ENCODE results near the gene GPC6. TPM values are rescaled to one million over a fixed set of nuclear protein-coding genes. Genes with fewer than 3 reads are reported as not detected.
"Not testable (repeated sequence)": the region's sequence is repeated elsewhere in the genome, so short reads cannot be mapped to it uniquely, and the experiment has no call there.

The GPC6 gene
- total RNA-seq, 5 donors from 2014 or later (not counting 1 experiment from before 2014, with no cell fraction given) = 0.03 to 0.18 (median 0.06) TPM; not detected in 2

DNA sequence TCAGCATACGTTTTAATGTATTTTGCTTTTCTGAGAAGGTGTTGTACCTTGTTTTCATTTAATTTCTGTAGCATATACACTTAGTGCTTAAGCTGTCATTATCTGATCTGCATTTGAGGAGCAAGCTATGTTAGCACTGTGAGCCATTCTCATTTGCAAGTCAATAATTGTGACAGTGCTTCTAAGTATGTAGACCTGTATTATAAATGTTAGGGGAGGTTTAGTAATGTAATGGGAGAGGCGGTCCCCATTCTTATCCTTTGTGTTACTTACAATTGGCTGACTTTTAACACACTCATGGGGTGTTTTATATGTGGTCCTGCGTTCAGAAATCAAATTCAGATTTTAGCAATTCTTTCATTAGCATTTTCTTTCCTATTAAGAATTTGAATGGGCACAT lies 90.2 kb downstream of the GPC6 start:
- CTCF ChIA-PET = interaction anchor here in 1 of 2 donors (0.7 kb wide), 1 partner anchor 607 kb away, joined by 3 read pairs; no protein-coding TSS in a partner anchor
- Histone ChIP-seq H3K9me3 (no peaks in the 10 kb centered on the region), H3K4me3 (ENCODE audit: control insufficient read depth in 1 of 2, extremely low read depth in 1 of 2, low read length in 1 of 2) (no peak overlapping the region), H3K27ac (ENCODE audit: low read length) (no peak overlapping the region), H3K27me3 (replicated peaks in 1 of 2; ENCODE audit: control insufficient read depth in 2 of 2, extremely low read depth in 1 of 2, insufficient read depth in 2 of 2, low read length in 1 of 2) (no peaks in the 10 kb centered on the region), H3K4me1 (ENCODE audit: control insufficient read depth in 1 of 2, extremely low read depth in 1 of 2, insufficient read depth in 2 of 2, low read length in 2 of 2) (no peaks in the 10 kb centered on the region), H3K36me3 (ENCODE audit: control insufficient read depth in 2 of 2, extremely low read depth in 1 of 2, insufficient read depth in 1 of 2, low read length in 1 of 2) (no peaks in the 10 kb centered on the region)
- Mint-ChIP-seq H3K36me3 (no peaks in the 10 kb centered on the region), H3K27ac (no peak overlapping the region), H3K27me3 (peaks cover 0 to 4% of the 10 kb centered on the region in 2 donors), H3K9me3 (peaks cover 0 to 12% (median 0%) of the 10 kb centered on the region in 3 donors), H3K4me1 (no peaks in the 10 kb centered on the region), H3K4me3 (no peak overlapping the region)
- no CpG with 5 or more reads among the region's 3 CpGs for WGBS (ENCODE audit: insufficient coverage)
- POLR2A ChIA-PET = no interaction called here
- no peak for DNase-seq
- no peak for ATAC-seq (replicated peaks in 1 of 4)

DNA sequence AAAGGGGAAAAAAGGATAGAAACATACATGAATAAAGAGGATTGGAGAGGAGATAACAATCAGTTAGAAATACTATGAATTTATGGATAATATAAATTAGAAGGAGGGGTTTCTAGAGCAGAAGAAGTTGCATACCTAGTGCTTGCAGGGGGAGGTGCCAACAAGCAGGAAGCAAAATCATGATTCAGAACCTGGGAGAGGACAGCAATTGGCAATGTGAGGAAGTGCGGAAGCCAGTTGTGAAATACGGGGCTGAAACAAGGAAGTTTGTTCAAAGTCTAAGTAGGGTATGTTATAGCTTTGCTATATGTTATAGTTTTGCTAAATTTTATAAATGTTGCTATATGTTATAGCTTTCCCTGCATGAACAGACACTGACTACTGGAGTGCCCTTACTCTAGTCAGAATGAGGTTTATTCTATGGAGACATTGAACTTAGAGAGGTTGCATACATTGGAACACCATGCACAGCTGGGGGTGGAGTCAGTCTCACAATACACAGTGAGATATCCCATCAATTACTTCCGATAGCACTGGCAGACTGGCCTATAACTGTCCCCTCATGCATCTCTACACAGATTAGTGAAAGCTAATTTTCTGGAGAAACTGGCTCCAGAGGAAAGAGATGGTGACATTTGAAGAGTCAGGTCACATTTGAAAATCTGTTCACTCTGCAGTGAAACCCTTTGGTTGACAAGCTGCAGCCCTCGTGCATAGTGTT lies 92.1 kb downstream of the GPC6 start:
- CTCF ChIA-PET = no interaction called here
- no peaks in the 10 kb centered on the region for H3K4me1 ChIP-seq (ENCODE audit: control insufficient read depth in 1 of 2, extremely low read depth in 1 of 2, insufficient read depth in 2 of 2, low read length in 2 of 2)
- H3K9me3 ChIP-seq = no peaks in the 10 kb centered on the region
- Mint-ChIP-seq H3K27ac (no peak overlapping the region), H3K27me3 (peaks cover 0 to 4% of the 10 kb centered on the region in 2 donors), H3K4me1 (no peaks in the 10 kb centered on the region), H3K36me3 (no peaks in the 10 kb centered on the region), H3K4me3 (no peak overlapping the region), H3K9me3 (peaks cover 0 to 8% (median 0%) of the 10 kb centered on the region in 3 donors)
- POLR2A ChIA-PET = no interaction called here
- no peaks in the 10 kb centered on the region for H3K27me3 ChIP-seq (replicated peaks in 1 of 2; ENCODE audit: control insufficient read depth in 2 of 2, extremely low read depth in 1 of 2, insufficient read depth in 2 of 2, low read length in 1 of 2)
- no peaks in the 10 kb centered on the region for H3K36me3 ChIP-seq (ENCODE audit: control insufficient read depth in 2 of 2, extremely low read depth in 1 of 2, insufficient read depth in 1 of 2, low read length in 1 of 2)
- no peak overlapping the region for H3K27ac ChIP-seq (ENCODE audit: low read length)
- WGBS (ENCODE audit: insufficient coverage) = 40% methylated on average over 2 of the region's 4 CpGs
- H3K4me3 ChIP-seq (ENCODE audit: control insufficient read depth in 1 of 2, extremely low read depth in 1 of 2, low read length in 1 of 2) = no peak overlapping the region
- no peak for ATAC-seq (replicated peaks in 1 of 4)
- no peak for DNase-seq

DNA sequence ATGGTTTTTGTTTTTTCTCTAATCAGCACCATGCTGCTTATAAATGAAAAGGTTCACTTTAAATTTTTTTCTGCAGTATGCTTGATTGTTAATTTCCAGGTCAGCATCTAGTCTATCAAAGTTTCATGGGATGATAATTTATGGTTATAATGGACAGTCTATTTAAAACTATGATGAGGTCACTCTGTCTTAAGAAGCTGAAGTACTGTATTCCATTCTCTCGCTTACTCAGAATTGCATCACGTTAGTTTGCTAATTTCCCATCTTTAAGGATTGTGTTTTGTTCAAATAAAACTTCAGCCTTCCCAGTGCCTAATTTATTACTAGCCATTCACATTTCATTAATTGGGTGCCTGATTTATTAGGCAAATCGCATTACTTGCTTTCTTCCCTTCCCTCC lies 94.3 kb downstream of the GPC6 start:
- Histone ChIP-seq H3K27ac (ENCODE audit: low read length) (no peak overlapping the region), H3K4me3 (ENCODE audit: control insufficient read depth in 1 of 2, extremely low read depth in 1 of 2, low read length in 1 of 2) (no peak overlapping the region), H3K4me1 (ENCODE audit: control insufficient read depth in 1 of 2, extremely low read depth in 1 of 2, insufficient read depth in 2 of 2, low read length in 2 of 2) (no peaks in the 10 kb centered on the region), H3K27me3 (replicated peaks in 1 of 2; ENCODE audit: control insufficient read depth in 2 of 2, extremely low read depth in 1 of 2, insufficient read depth in 2 of 2, low read length in 1 of 2) (no peaks in the 10 kb centered on the region), H3K36me3 (ENCODE audit: control insufficient read depth in 2 of 2, extremely low read depth in 1 of 2, insufficient read depth in 1 of 2, low read length in 1 of 2) (no peaks in the 10 kb centered on the region), H3K9me3 (no peaks in the 10 kb centered on the region)
- ATAC-seq (replicated peaks in 1 of 4) (no peak), DNase-seq (no peak)
- no CpG with 5 or more reads among the region's 3 CpGs for WGBS (ENCODE audit: insufficient coverage)
- Mint-ChIP-seq H3K27me3 (peaks cover 0 to 4% of the 10 kb centered on the region in 2 donors), H3K9me3 (peaks cover 0 to 4% (median 3%) of the 10 kb centered on the region in 3 donors), H3K27ac (no peak overlapping the region), H3K36me3 (no peaks in the 10 kb centered on the region), H3K4me3 (no peak overlapping the region), H3K4me1 (no peaks in the 10 kb centered on the region)
- POLR2A ChIA-PET = no interaction called here
- CTCF ChIA-PET = no interaction called here

DNA sequence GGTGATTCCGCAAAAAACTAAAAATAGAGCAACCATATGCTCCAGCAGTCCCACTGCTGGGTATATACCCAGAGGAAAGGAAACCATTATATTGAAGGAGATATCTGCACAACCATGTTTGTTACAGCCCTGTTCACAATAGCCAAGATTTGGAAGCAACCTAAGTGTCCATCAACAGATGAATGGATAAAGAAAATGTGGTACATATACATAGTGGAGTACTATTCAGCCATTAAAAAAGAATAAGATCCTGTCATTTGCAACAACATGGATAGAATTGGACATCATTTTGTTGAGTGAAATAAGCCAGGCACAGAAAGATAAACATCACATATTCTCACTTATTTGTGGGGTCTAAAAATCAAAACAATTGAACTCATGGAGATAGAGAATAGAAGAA lies 97.3 kb downstream of the GPC6 start:
- H3K4me3 Mint-ChIP-seq; ATAC-seq (replicated peaks in 1 of 4); H3K36me3 Mint-ChIP-seq; DNase-seq; H3K27ac ChIP-seq (ENCODE audit: low read length); H3K27me3 Mint-ChIP-seq; H3K4me1 ChIP-seq (ENCODE audit: control insufficient read depth in 1 of 2, extremely low read depth in 1 of 2, insufficient read depth in 2 of 2, low read length in 2 of 2); H3K4me3 ChIP-seq (ENCODE audit: control insufficient read depth in 1 of 2, extremely low read depth in 1 of 2, low read length in 1 of 2); H3K9me3 Mint-ChIP-seq; H3K27ac Mint-ChIP-seq; H3K4me1 Mint-ChIP-seq; H3K27me3 ChIP-seq (replicated peaks in 1 of 2; ENCODE audit: control insufficient read depth in 2 of 2, extremely low read depth in 1 of 2, insufficient read depth in 2 of 2, low read length in 1 of 2); H3K36me3 ChIP-seq (ENCODE audit: control insufficient read depth in 2 of 2, extremely low read depth in 1 of 2, insufficient read depth in 1 of 2, low read length in 1 of 2); H3K9me3 ChIP-seq: not testable (repeated sequence)
- no CpG with 5 or more reads among the region's 1 CpG for WGBS (ENCODE audit: insufficient coverage)
- ChIA-PET POLR2A (interaction anchor here in 1 of 2 donors (0.6 kb wide), 1 partner anchor 502 kb away, joined by 6 read pairs; no protein-coding TSS in a partner anchor), CTCF (interaction anchor here in 1 of 2 donors (0.5 kb wide), 1 partner anchor 992 kb away, joined by 3 read pairs; no protein-coding TSS in a partner anchor)

DNA sequence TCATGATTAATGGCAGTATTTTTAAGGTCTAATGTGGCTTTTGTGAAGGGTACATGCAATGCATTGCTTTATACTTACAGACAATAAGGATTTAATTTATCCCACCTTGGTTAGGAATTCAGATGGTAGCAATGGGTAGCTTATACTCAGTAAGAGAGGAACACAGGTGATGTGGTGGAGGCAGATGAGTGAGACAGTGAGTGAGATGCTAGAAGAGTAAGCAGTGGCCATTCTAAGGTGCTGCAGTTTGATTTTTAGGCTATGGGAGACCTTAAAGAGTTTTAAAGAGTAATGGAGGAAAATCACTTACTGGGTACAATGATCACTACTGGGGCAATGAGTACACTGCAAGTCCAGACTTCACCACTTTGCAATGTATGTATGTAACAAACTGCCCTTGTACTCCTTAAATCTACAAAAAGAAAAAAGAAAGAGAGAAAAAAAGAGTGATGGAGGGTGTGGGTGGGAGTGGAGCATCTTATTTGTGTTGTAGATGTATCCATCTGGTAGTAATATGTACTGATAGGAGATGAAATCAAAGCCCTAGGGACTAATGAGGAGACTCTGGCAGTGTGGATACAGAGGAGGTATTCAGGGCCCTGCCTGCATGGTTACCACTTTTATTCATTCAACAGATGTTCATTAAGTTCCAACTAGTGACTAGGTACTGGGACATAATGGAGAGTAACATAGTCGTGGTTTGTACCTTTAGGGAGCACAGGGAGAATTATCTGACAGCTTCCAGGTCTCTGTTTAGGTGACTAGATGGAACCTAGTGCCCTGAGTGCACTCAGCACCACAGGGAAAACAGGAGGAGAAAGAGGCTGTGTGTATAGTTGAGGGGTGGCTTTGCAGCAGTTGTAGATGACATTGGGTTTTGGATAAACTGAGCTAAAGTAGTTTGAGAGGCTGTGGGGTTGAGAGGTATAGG lies 99.0 kb downstream of the GPC6 start:
- H3K9me3 Mint-ChIP-seq = peaks cover 0 to 4% (median 0%) of the 10 kb centered on the region in 3 donors
- H3K27ac Mint-ChIP-seq = no peak overlapping the region
- Histone ChIP-seq H3K27me3 (replicated peaks in 1 of 2; ENCODE audit: control insufficient read depth in 2 of 2, extremely low read depth in 1 of 2, insufficient read depth in 2 of 2, low read length in 1 of 2) (no peaks in the 10 kb centered on the region), H3K9me3 (no peaks in the 10 kb centered on the region), H3K4me3 (ENCODE audit: control insufficient read depth in 1 of 2, extremely low read depth in 1 of 2, low read length in 1 of 2) (no peak overlapping the region), H3K27ac (ENCODE audit: low read length) (no peak overlapping the region), H3K36me3 (ENCODE audit: control insufficient read depth in 2 of 2, extremely low read depth in 1 of 2, insufficient read depth in 1 of 2, low read length in 1 of 2) (no peaks in the 10 kb centered on the region), H3K4me1 (ENCODE audit: control insufficient read depth in 1 of 2, extremely low read depth in 1 of 2, insufficient read depth in 2 of 2, low read length in 2 of 2) (no peaks in the 10 kb centered on the region)
- H3K4me1 Mint-ChIP-seq = no peaks in the 10 kb centered on the region
- CTCF ChIA-PET = no interaction called here
- POLR2A ChIA-PET = no interaction called here
- 29% methylated on average over 1 of the region's 1 CpG for WGBS (ENCODE audit: insufficient coverage)
- ATAC-seq (replicated peaks in 1 of 4) (no peak), DNase-seq (no peak)
- H3K4me3 Mint-ChIP-seq = no peak overlapping the region
- no peaks in the 10 kb centered on the region for H3K36me3 Mint-ChIP-seq
- no peaks in the 10 kb centered on the region for H3K27me3 Mint-ChIP-seq

DNA sequence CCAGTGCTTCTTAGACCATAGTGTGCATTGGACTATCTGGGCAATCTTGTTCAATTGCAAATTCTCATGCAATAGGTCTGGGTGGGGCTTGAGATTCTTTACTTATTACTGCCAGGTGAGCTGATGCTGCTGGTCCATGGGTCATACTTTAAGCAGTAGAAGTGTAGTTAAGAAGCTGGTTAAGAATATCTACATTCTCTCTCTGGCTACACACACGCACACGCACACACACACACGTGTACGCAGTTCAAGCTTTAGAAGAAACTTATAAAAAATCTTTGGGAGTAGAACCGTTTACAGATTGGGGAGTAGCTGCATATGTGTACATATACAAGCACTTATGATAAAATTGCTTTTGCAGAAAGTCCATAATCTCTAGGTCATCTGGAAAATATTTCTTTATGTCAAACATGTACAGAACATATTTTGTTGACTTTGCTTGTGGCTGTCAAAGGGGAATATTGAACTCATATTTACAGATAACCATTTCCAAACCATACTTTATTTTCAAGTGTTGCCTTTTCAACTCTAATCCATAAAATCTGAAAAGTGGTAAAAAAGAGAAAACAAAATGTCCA lies 99.7 kb downstream of the GPC6 start:
- WGBS (ENCODE audit: insufficient coverage) = no CpG with 5 or more reads among the region's 5 CpGs
- no peak overlapping the region for H3K4me3 ChIP-seq (ENCODE audit: control insufficient read depth in 1 of 2, extremely low read depth in 1 of 2, low read length in 1 of 2)
- no peaks in the 10 kb centered on the region for H3K27me3 ChIP-seq (replicated peaks in 1 of 2; ENCODE audit: control insufficient read depth in 2 of 2, extremely low read depth in 1 of 2, insufficient read depth in 2 of 2, low read length in 1 of 2)
- no peaks in the 10 kb centered on the region for H3K36me3 ChIP-seq (ENCODE audit: control insufficient read depth in 2 of 2, extremely low read depth in 1 of 2, insufficient read depth in 1 of 2, low read length in 1 of 2)
- Mint-ChIP-seq H3K9me3 (peaks cover 0 to 4% (median 0%) of the 10 kb centered on the region in 3 donors), H3K4me3 (no peak overlapping the region), H3K4me1 (no peaks in the 10 kb centered on the region), H3K27me3 (no peaks in the 10 kb centered on the region), H3K27ac (no peak overlapping the region), H3K36me3 (no peaks in the 10 kb centered on the region)
- ATAC-seq (replicated peaks in 1 of 4) (no peak), DNase-seq (no peak)
- no peaks in the 10 kb centered on the region for H3K9me3 ChIP-seq
- POLR2A ChIA-PET = no interaction called here
- CTCF ChIA-PET = no interaction called here
- no peaks in the 10 kb centered on the region for H3K4me1 ChIP-seq (ENCODE audit: control insufficient read depth in 1 of 2, extremely low read depth in 1 of 2, insufficient read depth in 2 of 2, low read length in 2 of 2)
- H3K27ac ChIP-seq (ENCODE audit: low read length) = no peak overlapping the region

All from T-cell (primary cell).